Mesendoderm (in vitro differentiated cells): ENCODE data around the gene CTIF.
"Not testable (repeated sequence)": the region's sequence is repeated elsewhere in the genome, so short reads cannot be mapped to it uniquely, and the experiment has no call there.

Source experiments
- DNase-seq: peaks from one replicate; pipeline ENCODE4 v3.0.0; 2013
- H2AK5ac ChIP-seq: 2 replicates; pipeline ENCODE4 v1.6.1; 2013; ENCODE audit warnings: low read length, inconsistent platforms
- H2BK120ac ChIP-seq: 2 replicates; pipeline ENCODE4 v1.6.1; 2013; ENCODE audit warnings: low read depth, mild to moderate bottlenecking, low read length, moderate library complexity, mixed read lengths
- H2BK15ac ChIP-seq: replicated peaks from 2 replicates; pipeline ENCODE4 v1.6.1; 2013; ENCODE audit warnings: low read depth, mild to moderate bottlenecking, moderate library complexity
- H2BK5ac ChIP-seq: 2 replicates; pipeline ENCODE4 v1.6.1; 2013; ENCODE audit warnings: low read length, inconsistent platforms
- H3K18ac ChIP-seq: 2 replicates; pipeline ENCODE4 v1.6.1; 2013; ENCODE audit warnings: mild to moderate bottlenecking, low read length, mixed read lengths
- H3K23ac ChIP-seq: one replicate; pipeline ENCODE4 v1.6.1; 2013; ENCODE audit warnings: low read length
- H3K27ac ChIP-seq: 2 replicates; pipeline ENCODE4 v1.5.1; 2013; ENCODE audit warnings: low read depth, mild to moderate bottlenecking, inconsistent platforms, low read length, moderate library complexity
- H3K27me3 ChIP-seq: 2 replicates; pipeline ENCODE4 v1.6.1; 2013; ENCODE audit warnings: low read length, control low read depth, mild to moderate bottlenecking, inconsistent platforms; ENCODE audit not compliant: insufficient read depth, poor library complexity
- H3K36me3 ChIP-seq: 2 replicates; pipeline ENCODE4 v1.6.1; 2013; ENCODE audit warnings: low read length, inconsistent platforms; ENCODE audit not compliant: control insufficient read depth, insufficient read depth
- H3K4ac ChIP-seq: one replicate; pipeline ENCODE4 v1.6.1; 2013; ENCODE audit warnings: low read depth, mild to moderate bottlenecking, low read length, moderate library complexity
- H3K4me1 ChIP-seq: 2 replicates; pipeline ENCODE4 v1.6.1; 2013; ENCODE audit warnings: low read depth, low read length, inconsistent platforms; ENCODE audit not compliant: control insufficient read depth
- H3K4me2 ChIP-seq: 2 replicates; pipeline ENCODE4 v1.6.1; 2013; ENCODE audit warnings: low read length
- H3K4me3 ChIP-seq: 2 replicates; pipeline ENCODE4 v1.5.1; 2013; ENCODE audit warnings: mild to moderate bottlenecking, low read length
- H3K56ac ChIP-seq: one replicate; pipeline ENCODE4 v1.6.1; 2013; ENCODE audit warnings: low read length
- H3K79me1 ChIP-seq: 2 replicates; pipeline ENCODE4 v1.6.1; 2013; ENCODE audit warnings: low read length, inconsistent platforms
- H3K79me2 ChIP-seq: 2 replicates; pipeline ENCODE4 v1.6.1; 2013; ENCODE audit warnings: mild to moderate bottlenecking, low read length; ENCODE audit not compliant: control insufficient read depth, insufficient read depth
- H3K9ac ChIP-seq: 2 replicates; pipeline ENCODE4 v1.6.1; 2013; ENCODE audit warnings: low read length, inconsistent platforms
- H4K5ac ChIP-seq: one replicate; pipeline ENCODE4 v1.6.1; 2013; ENCODE audit warnings: low read length
- H4K8ac ChIP-seq: one replicate; pipeline ENCODE4 v1.6.1; 2013; ENCODE audit warnings: low read depth, mild to moderate bottlenecking, control low read depth, low read length, moderate library complexity
- WGBS: extraction: QIAGEN DNeasy Blood & Tissue Kit; methylation state at CpG from one replicate; pipeline ENCODE4 v1.1.7; 2013; ENCODE audit warnings: low lambda C conversion rate, missing lambda C conversion rate; ENCODE audit not compliant: insufficient coverage; ENCODE audit errors: extremely low coverage; 5-methylcytosine and 5-hydroxymethylcytosine counted together

CTIF gene

GRCh38 chr18:48500517-48500916 lies 38.3 kb upstream of the CTIF start:
- Histone ChIP-seq H3K9ac (no peak overlapping the region), H2BK15ac (no peak overlapping the region), H3K27me3 (no peaks in the 10 kb centered on the region), H4K5ac (no peak overlapping the region), H3K4me1 (no peaks in the 10 kb centered on the region), H2BK120ac (no peak overlapping the region), H3K27ac (no peak overlapping the region), H4K8ac (no peak overlapping the region), H3K36me3 (no peaks in the 10 kb centered on the region), H3K56ac (no peak overlapping the region), H3K79me1 (no peaks in the 10 kb centered on the region), H2BK5ac (no peak overlapping the region), H3K4me2 (no peak overlapping the region), H3K18ac (no peak overlapping the region), H3K23ac (no peak overlapping the region), H3K79me2 (no peaks in the 10 kb centered on the region), H3K4ac (no peak overlapping the region), H2AK5ac (no peak overlapping the region), H3K4me3 (no peak overlapping the region)
- no peak for DNase-seq

- Histone ChIP-seq H3K79me2 (no peaks in the 10 kb centered on the region), H3K79me1 (no peaks in the 10 kb centered on the region), H3K27me3 (no peaks in the 10 kb centered on the region), H3K4me3 (no peak overlapping the region), H3K23ac (no peak overlapping the region), H3K18ac (no peak overlapping the region), H4K5ac (no peak overlapping the region), H3K4ac (no peak overlapping the region), H2BK5ac (no peak overlapping the region), H2BK15ac (no peak overlapping the region), H3K9ac (no peak overlapping the region), H3K4me2 (no peak overlapping the region), H3K27ac (no peak overlapping the region), H4K8ac (no peak overlapping the region), H3K36me3 (no peaks in the 10 kb centered on the region), H2AK5ac (no peak overlapping the region), H2BK120ac (no peak overlapping the region), H3K56ac (no peak overlapping the region), H3K4me1 (no peaks in the 10 kb centered on the region)
- no peak for DNase-seq
- WGBS = no CpG with 5 or more reads among the region's 4 CpGs
Observed at GRCh38 chr18:48502906-48503305, 35.9 kb upstream of the CTIF start.

GRCh38 chr18:48504819-48505218 lies 34.0 kb upstream of the CTIF start:
- H3K4ac ChIP-seq = no peak overlapping the region
- H3K36me3 ChIP-seq = no peaks in the 10 kb centered on the region
- H3K9ac ChIP-seq = no peak overlapping the region
- no peak overlapping the region for H4K5ac ChIP-seq
- no peaks in the 10 kb centered on the region for H3K79me1 ChIP-seq
- DNase-seq = no peak
- no peaks in the 10 kb centered on the region for H3K27me3 ChIP-seq
- no peak overlapping the region for H3K4me3 ChIP-seq
- H3K4me1 ChIP-seq = no peaks in the 10 kb centered on the region
- H2AK5ac ChIP-seq = no peak overlapping the region
- H3K23ac ChIP-seq = no peak overlapping the region
- H3K18ac ChIP-seq = no peak overlapping the region
- no peak overlapping the region for H2BK15ac ChIP-seq
- no peak overlapping the region for H2BK120ac ChIP-seq
- H3K4me2 ChIP-seq = no peak overlapping the region
- H4K8ac ChIP-seq = no peak overlapping the region
- H3K27ac ChIP-seq = no peak overlapping the region
- H3K79me2 ChIP-seq = no peaks in the 10 kb centered on the region
- H2BK5ac ChIP-seq = no peak overlapping the region
- H3K56ac ChIP-seq = no peak overlapping the region

- no CpG with 5 or more reads among the region's 1 CpG for WGBS
- not testable (repeated sequence) for H3K4ac ChIP-seq, H3K79me2 ChIP-seq, H3K4me3 ChIP-seq, H3K36me3 ChIP-seq, H2AK5ac ChIP-seq, H3K27me3 ChIP-seq, H3K23ac ChIP-seq, H2BK5ac ChIP-seq, H2BK15ac ChIP-seq, H3K4me1 ChIP-seq, DNase-seq, H4K5ac ChIP-seq, H3K18ac ChIP-seq, H3K79me1 ChIP-seq, H4K8ac ChIP-seq, H3K27ac ChIP-seq, H3K9ac ChIP-seq, H2BK120ac ChIP-seq, H3K4me2 ChIP-seq, H3K56ac ChIP-seq
Observed at GRCh38 chr18:48506983-48507568, 31.8 kb upstream of the CTIF start.

GRCh38 chr18:48512498-48512897 lies 26.3 kb upstream of the CTIF start:
- not testable (repeated sequence) for DNase-seq

GRCh38 chr18:48514786-48515185 lies 24.0 kb upstream of the CTIF start:
- no peak overlapping the region for H2BK120ac ChIP-seq
- no peak overlapping the region for H3K9ac ChIP-seq
- H3K56ac ChIP-seq = no peak overlapping the region
- no peak for DNase-seq
- H3K27ac ChIP-seq = no peak overlapping the region
- H3K4ac ChIP-seq = no peak overlapping the region
- H3K23ac ChIP-seq = no peak overlapping the region
- no peaks in the 10 kb centered on the region for H3K27me3 ChIP-seq
- no peak overlapping the region for H4K8ac ChIP-seq
- no peaks in the 10 kb centered on the region for H3K36me3 ChIP-seq
- no peaks in the 10 kb centered on the region for H3K79me1 ChIP-seq
- H4K5ac ChIP-seq = no peak overlapping the region
- H3K4me1 ChIP-seq = no peaks in the 10 kb centered on the region
- H3K79me2 ChIP-seq = no peaks in the 10 kb centered on the region
- H3K18ac ChIP-seq = no peak overlapping the region
- WGBS = no CpG with 5 or more reads among the region's 11 CpGs
- no peak overlapping the region for H2BK5ac ChIP-seq
- no peak overlapping the region for H2BK15ac ChIP-seq
- no peak overlapping the region for H2AK5ac ChIP-seq
- no peak overlapping the region for H3K4me2 ChIP-seq
- H3K4me3 ChIP-seq = no peak overlapping the region

More at GRCh38 chr18:48512498-48512897, 26.3 kb upstream of the CTIF start:
- H3K27me3 ChIP-seq, H4K8ac ChIP-seq, H3K23ac ChIP-seq, H3K79me1 ChIP-seq, H3K4me2 ChIP-seq, H3K36me3 ChIP-seq, H3K4ac ChIP-seq, H2BK120ac ChIP-seq, H3K18ac ChIP-seq, H2BK5ac ChIP-seq, H3K27ac ChIP-seq, H3K9ac ChIP-seq, H4K5ac ChIP-seq, H3K56ac ChIP-seq, H2AK5ac ChIP-seq, H2BK15ac ChIP-seq, H3K4me3 ChIP-seq, H3K4me1 ChIP-seq, H3K79me2 ChIP-seq: not testable (repeated sequence)
- WGBS = no CpG with 5 or more reads among the region's 4 CpGs
